ENCODE data around the gene ATR. TPM values are rescaled to one million over a fixed set of nuclear protein-coding genes. Genes with fewer than 3 reads are reported as not detected.

Gene ATR
- total RNA-seq, 1 donor from 2014 or later: 26.9 TPM

DNA sequence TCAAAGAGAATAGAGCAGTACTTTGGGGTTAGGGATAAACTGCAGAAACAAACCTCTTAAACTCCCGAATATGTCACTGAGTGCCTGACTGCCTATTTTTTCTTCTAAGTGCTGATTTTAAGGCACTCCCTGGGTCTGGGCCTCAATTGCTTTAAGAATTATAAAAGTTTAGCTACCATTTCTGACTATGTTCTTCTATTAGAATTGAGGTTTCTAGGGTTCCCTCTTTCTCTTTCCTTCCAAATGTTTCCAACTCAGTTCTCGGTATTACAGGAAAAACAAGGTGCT is 46.6 kb upstream of the ATR start:
- Histone ChIP-seq H3K4me1 (ENCODE audit: insufficient read depth, low read length) (no peaks in the 10 kb centered on the region), H3K4me2 (ENCODE audit: low read length) (no peak overlapping the region), H3K4me3 (ENCODE audit: insufficient read depth, low read depth, low read length) (no peak overlapping the region), H3K9ac (ENCODE audit: low read length) (no peak overlapping the region), H2AFZ (ENCODE audit: low read depth, low read length) (no peak overlapping the region), H4K20me1 (ENCODE audit: insufficient read depth, low read length) (no peaks in the 10 kb centered on the region), H3K27me3 (ENCODE audit: insufficient read depth, low read length) (no peaks in the 10 kb centered on the region), H3K27ac (ENCODE audit: low read depth, low read length) (no peak overlapping the region), H3K9me3 (ENCODE audit: insufficient read depth, low read depth, low read length) (no peaks in the 10 kb centered on the region), H3K79me2 (ENCODE audit: insufficient read depth, low read length) (no peaks in the 10 kb centered on the region), H3K36me3 (ENCODE audit: insufficient read depth, low read length) (no peaks in the 10 kb centered on the region)
- Mint-ChIP-seq H3K4me1 (ENCODE audit: low read depth, unreplicated experiment) (no peaks in the 10 kb centered on the region), H3K9me3 (ENCODE audit: unreplicated experiment) (no peaks in the 10 kb centered on the region), H3K4me3 (ENCODE audit: unreplicated experiment) (no peak overlapping the region), H3K27ac (ENCODE audit: unreplicated experiment) (no peak overlapping the region), H3K27me3 (ENCODE audit: low read depth, unreplicated experiment) (no peaks in the 10 kb centered on the region), H3K36me3 (ENCODE audit: low read depth, unreplicated experiment) (no peaks in the 10 kb centered on the region)
- TF ChIP-seq EZH2 (IDR thresholded peaks at IDR 0.05; ENCODE audit: insufficient read depth, low read length): no peak
- TF ChIP-seq, protein P1, sequence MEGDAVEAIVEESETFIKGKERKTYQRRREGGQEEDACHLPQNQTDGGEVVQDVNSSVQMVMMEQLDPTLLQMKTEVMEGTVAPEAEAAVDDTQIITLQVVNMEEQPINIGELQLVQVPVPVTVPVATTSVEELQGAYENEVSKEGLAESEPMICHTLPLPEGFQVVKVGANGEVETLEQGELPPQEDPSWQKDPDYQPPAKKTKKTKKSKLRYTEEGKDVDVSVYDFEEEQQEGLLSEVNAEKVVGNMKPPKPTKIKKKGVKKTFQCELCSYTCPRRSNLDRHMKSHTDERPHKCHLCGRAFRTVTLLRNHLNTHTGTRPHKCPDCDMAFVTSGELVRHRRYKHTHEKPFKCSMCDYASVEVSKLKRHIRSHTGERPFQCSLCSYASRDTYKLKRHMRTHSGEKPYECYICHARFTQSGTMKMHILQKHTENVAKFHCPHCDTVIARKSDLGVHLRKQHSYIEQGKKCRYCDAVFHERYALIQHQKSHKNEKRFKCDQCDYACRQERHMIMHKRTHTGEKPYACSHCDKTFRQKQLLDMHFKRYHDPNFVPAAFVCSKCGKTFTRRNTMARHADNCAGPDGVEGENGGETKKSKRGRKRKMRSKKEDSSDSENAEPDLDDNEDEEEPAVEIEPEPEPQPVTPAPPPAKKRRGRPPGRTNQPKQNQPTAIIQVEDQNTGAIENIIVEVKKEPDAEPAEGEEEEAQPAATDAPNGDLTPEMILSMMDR (IDR thresholded peaks at IDR 0.05; ENCODE audit: insufficient read depth, low read depth, low read length): no peak
- FAIRE-seq: no peak
- no peak for DNase-seq (ENCODE audit: low read depth)

DNA sequence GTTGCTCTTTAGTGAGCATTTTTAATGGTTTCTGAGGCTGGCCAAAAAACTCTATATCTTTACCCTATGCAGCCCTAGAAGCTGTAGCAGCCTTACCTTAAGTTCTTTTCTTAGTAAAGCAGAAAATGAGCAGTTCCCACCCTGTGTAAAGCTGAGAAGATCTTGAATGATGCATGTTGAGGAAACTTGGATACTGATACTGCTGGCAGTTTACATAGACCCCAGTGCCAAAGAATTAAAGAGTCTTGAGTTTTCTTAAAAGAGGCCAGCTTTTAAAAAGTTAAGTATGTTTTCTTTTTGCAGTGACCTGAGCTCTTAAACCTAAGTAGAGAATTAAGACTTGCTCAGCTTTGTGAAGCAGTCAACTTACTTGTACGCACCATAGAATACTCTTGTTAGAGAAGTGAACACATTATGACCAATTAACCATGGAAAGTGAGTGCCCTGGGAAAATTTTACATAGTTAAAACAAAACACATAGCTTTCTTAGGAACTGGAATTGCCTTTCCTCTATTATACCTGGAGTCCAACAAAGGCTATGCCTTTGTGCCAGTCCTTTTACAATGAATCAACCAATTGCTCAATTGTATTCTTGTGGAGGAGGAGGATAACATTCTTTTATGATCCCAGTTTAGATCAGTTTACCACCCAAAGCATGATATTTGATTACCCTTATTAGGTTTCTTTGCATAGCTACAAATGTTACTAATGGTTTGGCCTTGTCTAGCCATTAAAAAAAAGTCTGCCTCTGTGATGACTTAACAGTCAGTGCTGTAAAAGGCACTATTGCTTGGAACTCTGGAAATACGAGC is 46.0 kb upstream of the ATR start:
- H3K27me3 ChIP-seq (ENCODE audit: insufficient read depth, low read length): no peaks in the 10 kb centered on the region
- H4K20me1 ChIP-seq (ENCODE audit: insufficient read depth, low read length): no peaks in the 10 kb centered on the region
- H3K9ac ChIP-seq (ENCODE audit: low read length): no peak overlapping the region
- no peaks in the 10 kb centered on the region for H3K36me3 Mint-ChIP-seq (ENCODE audit: low read depth, unreplicated experiment)
- H3K9me3 ChIP-seq (ENCODE audit: insufficient read depth, low read depth, low read length): no peaks in the 10 kb centered on the region
- H3K4me1 ChIP-seq (ENCODE audit: insufficient read depth, low read length): no peaks in the 10 kb centered on the region
- no peaks in the 10 kb centered on the region for H3K79me2 ChIP-seq (ENCODE audit: insufficient read depth, low read length)
- H2AFZ ChIP-seq (ENCODE audit: low read depth, low read length): no peak overlapping the region
- TF ChIP-seq EZH2 (IDR thresholded peaks at IDR 0.05; ENCODE audit: insufficient read depth, low read length): no peak
- TF ChIP-seq, protein P1 (IDR thresholded peaks at IDR 0.05; ENCODE audit: insufficient read depth, low read depth, low read length): no peak
- no peak overlapping the region for H3K4me3 ChIP-seq (ENCODE audit: insufficient read depth, low read depth, low read length)
- no peaks in the 10 kb centered on the region for H3K4me1 Mint-ChIP-seq (ENCODE audit: low read depth, unreplicated experiment)
- FAIRE-seq (no peak), DNase-seq (ENCODE audit: low read depth) (no peak)
- no peak overlapping the region for H3K4me3 Mint-ChIP-seq (ENCODE audit: unreplicated experiment)
- no peak overlapping the region for H3K27ac Mint-ChIP-seq (ENCODE audit: unreplicated experiment)
- no peaks in the 10 kb centered on the region for H3K27me3 Mint-ChIP-seq (ENCODE audit: low read depth, unreplicated experiment)
- H3K4me2 ChIP-seq (ENCODE audit: low read length): no peak overlapping the region
- no peaks in the 10 kb centered on the region for H3K36me3 ChIP-seq (ENCODE audit: insufficient read depth, low read length)
- no peak overlapping the region for H3K27ac ChIP-seq (ENCODE audit: low read depth, low read length)
- no peaks in the 10 kb centered on the region for H3K9me3 Mint-ChIP-seq (ENCODE audit: unreplicated experiment)

DNA sequence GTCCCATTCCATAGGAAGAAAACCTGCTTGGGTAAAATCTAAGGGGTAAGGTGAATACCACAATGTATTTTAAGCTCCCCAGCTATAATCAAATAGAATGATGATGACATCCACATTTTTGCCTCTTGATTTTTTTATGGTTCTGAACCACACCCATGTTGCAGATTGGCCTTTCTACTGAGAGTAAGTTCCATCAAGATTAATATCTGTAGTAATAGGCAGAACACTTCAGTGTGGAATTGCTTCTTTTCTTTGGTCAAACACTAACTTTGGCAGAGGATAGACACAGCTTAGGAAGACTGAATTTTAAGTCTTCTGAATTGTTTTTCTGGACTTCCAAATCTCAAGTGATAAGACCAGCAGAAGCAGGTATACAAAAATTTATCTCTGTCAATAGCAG is 44.7 kb upstream of the ATR start:
- Histone ChIP-seq H3K79me2 (ENCODE audit: insufficient read depth, low read length) (no peaks in the 10 kb centered on the region), H3K27ac (ENCODE audit: low read depth, low read length) (no peak overlapping the region), H3K9me3 (ENCODE audit: insufficient read depth, low read depth, low read length) (no peaks in the 10 kb centered on the region), H2AFZ (ENCODE audit: low read depth, low read length) (no peak overlapping the region), H4K20me1 (ENCODE audit: insufficient read depth, low read length) (no peaks in the 10 kb centered on the region), H3K4me2 (ENCODE audit: low read length) (no peak overlapping the region), H3K4me1 (ENCODE audit: insufficient read depth, low read length) (peaks cover 4% of the 10 kb centered on the region), H3K9ac (ENCODE audit: low read length) (no peak overlapping the region), H3K27me3 (ENCODE audit: insufficient read depth, low read length) (no peaks in the 10 kb centered on the region), H3K4me3 (ENCODE audit: insufficient read depth, low read depth, low read length) (no peak overlapping the region), H3K36me3 (ENCODE audit: insufficient read depth, low read length) (no peaks in the 10 kb centered on the region)
- FAIRE-seq (no peak), DNase-seq (ENCODE audit: low read depth) (no peak)
- H3K36me3 Mint-ChIP-seq (ENCODE audit: low read depth, unreplicated experiment): no peaks in the 10 kb centered on the region
- TF ChIP-seq, protein P1 (IDR thresholded peaks at IDR 0.05; ENCODE audit: insufficient read depth, low read depth, low read length): no peak
- TF ChIP-seq EZH2 (IDR thresholded peaks at IDR 0.05; ENCODE audit: insufficient read depth, low read length): no peak
- no peak overlapping the region for H3K4me3 Mint-ChIP-seq (ENCODE audit: unreplicated experiment)
- peaks cover 3% of the 10 kb centered on the region for H3K4me1 Mint-ChIP-seq (ENCODE audit: low read depth, unreplicated experiment)
- H3K27ac Mint-ChIP-seq (ENCODE audit: unreplicated experiment): no peak overlapping the region
- no peaks in the 10 kb centered on the region for H3K27me3 Mint-ChIP-seq (ENCODE audit: low read depth, unreplicated experiment)
- no peaks in the 10 kb centered on the region for H3K9me3 Mint-ChIP-seq (ENCODE audit: unreplicated experiment)

All from astrocyte (in vitro differentiated cells and primary cell).